Stimulated activated CD8-positive, alpha-beta memory T cell treated with anti-CD3 and anti-CD28 coated beads, Interleukin-7, amount 100 ng/mL, for 24 hours (primary cell): ENCODE measurements around the gene CAMTA1.

ENCODE experiments used
- DNase-seq: peaks from one replicate; pipeline ENCODE4 v3.0.0-alpha.2; 2020; ENCODE audit warnings: low read depth

Gene CAMTA1

DNA sequence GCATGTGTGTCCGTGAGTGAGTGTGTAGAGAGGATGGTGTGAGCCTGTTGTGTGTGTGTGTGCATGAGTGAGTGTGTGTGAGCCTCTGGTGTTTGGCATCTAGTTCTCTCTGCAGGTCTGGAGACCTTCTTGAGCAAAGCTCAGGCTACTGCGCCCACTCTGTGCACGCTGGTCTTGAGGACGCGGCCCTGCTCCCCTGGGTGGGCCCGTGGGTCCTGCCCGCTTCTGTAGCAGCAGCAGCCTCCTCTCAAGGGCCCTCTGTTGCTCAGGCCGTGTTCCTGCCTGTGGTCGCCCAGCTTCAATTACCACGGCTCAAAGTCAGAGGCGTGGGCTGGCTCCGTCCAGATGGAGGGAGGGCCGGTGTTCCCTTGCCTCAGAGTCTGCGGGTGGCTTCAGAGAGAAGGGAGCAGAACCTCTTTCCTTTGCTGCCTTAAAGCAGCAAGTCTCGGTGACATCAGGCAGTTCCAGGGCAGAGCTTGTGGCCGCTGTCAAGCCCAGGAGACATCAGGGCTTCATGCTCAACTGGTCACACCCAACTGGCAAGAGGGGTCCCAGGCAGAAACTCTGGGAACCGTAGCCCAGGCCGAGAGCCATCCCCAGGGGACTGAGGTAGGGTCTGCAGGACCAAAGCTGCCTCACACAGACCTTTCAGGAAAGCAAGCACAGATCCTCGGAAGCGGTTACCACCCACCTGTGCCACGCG is 715.3 kb downstream of the CAMTA1 start:
- DNase-seq: no peak

DNA sequence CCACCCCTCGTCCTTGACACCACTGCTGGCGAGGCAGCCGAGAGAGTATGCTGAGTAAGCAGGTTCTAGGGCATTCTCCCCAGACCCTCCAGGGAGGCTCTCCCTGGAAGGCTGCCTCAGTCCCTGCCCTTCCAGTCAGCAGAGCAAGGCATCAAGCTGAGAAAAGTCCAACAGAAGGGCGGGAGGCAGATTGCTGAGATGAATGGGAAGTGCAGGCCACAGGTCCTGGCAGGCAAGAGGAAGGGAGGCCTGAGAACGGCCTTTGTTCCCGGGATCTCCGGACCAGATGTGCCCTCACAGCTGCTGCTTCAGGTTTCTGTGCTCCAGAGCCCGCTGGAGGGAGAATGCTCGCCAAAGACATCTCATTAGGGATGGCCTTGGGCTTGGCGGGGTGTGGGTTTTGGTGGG is 715.8 kb downstream of the CAMTA1 start:
- DNase-seq: no peak

DNA sequence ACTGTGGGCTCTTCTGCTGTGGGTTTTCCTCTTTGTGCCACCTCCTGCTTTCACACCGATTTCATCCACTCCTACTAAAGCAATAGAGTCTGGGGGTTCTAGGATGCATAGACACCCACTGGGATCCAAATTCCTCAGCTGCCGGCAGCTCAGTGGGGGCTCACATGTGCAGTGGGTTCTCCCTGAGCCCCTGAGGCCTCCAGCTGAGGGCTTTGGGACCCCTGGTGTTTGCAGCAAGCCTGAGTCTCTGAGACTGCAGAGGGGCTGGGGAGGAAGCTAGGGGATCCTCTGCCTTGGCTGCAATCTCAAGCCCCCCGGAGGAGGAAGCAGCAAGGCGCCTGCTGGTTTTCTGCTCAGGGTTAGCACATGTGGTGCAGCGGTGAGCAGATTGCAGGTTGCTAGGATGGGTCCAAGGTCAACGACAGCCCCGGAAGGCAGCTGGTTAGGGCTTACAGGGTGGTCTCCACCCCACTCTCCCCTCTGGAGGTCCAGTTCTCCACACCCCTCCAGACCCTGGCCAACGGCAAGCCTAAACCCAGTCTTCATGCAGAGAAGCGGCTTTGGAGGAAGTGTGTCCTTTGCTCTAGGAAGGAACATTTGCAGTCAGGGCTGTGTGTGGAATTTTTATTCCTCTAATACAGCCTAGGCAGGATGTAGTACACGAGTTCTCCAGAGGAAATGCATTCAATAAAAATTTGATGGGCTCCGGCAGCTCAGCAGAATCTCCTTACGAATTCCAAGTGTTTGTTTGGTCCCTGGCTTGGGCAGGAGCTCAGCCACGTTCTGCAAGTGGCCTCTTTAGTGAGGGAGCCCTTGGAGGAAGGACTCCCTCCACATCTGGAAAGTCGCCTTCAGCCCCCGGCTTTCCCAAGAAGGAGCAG is 716.7 kb downstream of the CAMTA1 start:
- DNase-seq: no peak

DNA sequence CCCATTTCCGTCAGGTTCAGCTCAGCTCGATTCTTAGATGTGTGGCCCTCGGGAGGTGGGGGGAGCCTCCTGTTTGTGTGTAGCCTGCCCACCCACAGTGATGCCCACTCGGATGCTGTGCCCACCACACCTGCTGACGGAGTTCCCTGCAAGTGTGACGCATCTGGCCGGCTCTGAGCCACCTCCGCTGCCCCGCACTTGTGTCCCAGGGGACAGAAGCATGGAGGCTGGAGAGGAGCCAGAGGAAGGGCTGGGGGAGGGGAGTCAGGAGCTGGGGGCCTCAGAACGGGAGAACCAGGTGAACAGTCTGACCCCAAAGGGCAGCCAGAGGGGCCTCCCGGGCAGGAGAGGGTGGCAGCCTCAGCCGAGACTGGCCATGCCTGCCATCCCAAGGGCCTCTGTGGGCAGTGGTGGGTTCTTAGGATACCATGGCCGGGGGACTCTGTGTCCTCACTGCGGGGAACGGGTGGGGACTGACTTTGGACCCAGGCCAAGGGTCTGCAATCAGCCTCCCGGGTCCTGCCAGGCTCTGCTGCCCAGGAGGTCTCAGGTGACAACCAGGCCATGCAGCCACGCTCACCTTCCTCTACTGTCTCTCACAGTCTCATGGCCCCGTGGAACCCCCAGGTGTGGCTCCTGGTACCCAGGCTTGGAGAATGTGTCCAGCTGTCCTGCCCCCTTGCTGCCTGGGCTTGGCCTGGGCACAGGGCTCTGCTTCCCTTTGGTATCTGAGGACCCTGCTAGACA is 718.6 kb downstream of the CAMTA1 start:
- no peak for DNase-seq

DNA sequence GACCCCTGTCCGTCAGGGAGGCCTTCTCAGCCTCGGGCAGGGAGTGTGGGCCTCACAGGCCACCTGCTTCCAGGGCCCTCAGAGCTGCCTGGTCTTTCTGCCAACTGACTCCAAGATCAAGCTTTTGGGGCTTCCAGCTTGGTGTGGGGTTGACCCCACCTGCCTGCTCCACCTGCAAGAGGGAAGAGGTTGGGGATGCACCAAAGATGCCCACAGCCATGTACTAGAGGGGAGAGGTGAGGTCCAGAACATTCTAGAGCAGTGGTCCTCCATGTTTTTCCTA is 719.1 kb downstream of the CAMTA1 start:
- DNase-seq: no peak

DNA sequence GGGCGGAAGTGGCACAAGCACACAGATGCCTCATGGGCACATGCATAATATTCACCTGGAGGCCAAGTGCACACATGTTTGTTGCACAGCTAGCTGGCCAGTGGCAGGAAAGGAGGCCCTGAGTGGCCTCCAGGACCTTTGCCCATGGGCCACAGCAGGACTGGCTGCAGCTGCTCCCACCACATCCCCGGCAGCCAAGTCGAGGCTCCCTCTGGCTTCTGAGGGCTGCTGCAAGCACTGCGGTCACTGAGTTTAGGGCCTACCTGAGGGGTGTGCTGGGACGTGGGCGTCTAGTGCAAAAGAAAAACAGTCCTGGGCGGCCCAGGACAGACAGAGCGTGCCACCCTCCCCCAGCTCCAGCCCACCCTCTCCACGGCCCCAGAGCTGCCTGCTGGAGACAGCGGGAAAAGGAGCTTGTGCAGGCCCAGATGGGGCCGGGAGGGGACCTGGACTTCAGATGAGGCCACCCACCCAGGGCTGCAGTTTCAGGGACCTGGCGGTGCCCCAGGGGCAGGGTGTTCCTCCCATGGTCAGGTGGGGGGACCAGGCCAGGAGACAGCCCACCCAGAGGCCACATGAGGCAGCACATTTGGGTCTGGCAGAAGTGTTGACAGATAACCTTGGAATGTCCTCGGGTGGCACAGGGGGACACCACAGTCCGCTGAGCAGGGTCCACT is 720.0 kb downstream of the CAMTA1 start:
- DNase-seq: no peak

DNA sequence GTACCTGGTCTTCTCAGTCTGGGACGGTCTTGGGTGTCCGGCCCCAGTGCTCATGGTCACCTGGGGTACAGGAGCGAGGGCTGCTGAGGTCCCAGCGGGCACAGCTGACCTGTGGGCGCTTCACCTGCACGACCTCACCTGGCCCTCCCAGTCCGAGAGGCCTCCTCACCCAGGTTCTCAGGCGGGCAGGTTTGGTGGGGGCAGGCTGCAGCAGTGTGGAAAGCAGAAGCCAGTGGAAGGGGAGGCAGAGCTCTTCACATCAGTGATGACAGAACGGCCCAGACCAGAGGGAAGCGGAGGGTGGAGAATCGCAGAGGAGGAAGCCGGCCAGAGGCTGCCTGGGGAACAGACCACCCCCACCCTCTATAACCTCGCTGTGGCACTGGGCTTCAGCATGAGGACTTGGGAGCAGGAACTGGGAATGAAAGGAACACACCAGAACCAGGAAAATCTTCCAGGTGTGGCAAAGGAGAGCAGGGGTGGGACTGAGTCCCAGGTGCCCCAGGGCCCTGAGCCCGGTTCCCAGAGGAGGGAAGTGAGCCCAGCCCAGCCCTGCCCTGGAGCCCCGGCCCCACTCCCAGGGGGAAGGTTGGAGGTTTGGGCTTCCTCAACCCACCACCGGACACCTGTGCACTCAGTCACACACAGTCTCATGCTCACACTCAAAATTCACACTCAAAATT is 720.7 kb downstream of the CAMTA1 start:
- DNase-seq: no peak

DNA sequence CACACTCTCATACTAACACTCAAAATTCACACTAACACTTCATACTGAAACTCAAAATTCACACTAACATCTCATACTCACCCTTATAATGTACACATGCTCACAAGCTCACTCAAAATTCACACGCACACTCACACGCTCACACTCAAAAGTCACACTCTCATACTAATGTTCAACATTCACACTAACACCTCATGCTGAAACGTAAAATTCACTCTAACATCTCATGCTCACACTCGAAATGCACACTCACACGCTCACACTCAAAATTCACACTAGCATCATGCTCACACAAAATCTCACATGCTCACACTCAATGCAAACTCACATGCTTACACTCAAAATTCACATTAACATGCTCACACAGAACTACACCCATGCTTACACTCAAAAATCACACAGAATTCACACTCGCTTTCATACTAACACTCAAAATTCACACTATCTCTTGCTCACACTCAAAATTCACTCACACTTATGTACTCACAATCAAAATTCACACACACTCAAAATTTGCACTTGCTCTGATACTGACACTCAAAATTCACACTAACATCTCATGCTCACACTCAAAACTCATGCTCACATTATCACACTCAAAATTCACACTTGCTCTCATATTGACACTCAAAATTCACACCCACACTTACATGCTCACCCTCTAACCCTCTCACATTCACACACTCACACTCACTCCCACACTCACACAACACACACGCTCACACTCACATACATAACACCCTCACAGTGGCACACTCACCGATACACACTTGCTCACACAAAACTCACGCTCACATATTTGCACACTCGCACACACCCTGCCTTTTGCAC is 721.4 kb downstream of the CAMTA1 start:
- no peak for DNase-seq

DNA sequence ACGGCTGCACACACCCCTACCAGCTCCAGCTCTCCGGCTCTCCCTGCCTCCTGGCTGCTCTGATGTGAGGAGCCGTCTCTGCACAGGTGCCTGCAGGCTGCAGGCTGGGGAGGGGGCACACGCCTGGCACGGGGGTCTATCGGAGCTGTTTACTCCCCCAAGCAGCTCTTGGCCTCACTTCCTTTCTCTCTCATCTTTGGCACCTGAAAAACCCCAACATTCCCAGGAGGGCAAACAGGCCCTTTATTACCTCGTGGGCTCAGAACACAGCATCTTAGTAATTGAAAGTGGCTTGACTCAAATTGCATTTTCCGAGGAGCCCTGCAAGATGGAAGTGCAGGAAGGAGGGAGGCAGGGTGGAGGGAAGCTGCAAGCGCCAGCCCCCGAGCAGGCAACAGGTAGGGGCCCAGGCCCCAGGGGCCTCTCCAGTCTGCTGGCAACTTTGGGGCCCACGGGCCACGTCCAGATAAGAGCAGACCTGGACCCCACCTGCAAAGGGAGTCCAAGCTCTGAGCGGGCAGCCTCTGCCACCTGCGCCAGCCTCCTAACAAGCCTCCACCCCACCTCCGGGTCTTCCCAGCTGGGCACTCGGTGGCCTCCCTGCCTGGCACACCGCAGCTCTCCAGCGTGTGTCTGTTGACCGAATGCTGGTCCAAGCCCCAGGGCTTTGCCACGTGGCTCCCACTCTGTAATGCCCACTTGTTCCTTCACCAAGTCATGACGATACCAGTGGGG is 722.2 kb downstream of the CAMTA1 start:
- no peak for DNase-seq

DNA sequence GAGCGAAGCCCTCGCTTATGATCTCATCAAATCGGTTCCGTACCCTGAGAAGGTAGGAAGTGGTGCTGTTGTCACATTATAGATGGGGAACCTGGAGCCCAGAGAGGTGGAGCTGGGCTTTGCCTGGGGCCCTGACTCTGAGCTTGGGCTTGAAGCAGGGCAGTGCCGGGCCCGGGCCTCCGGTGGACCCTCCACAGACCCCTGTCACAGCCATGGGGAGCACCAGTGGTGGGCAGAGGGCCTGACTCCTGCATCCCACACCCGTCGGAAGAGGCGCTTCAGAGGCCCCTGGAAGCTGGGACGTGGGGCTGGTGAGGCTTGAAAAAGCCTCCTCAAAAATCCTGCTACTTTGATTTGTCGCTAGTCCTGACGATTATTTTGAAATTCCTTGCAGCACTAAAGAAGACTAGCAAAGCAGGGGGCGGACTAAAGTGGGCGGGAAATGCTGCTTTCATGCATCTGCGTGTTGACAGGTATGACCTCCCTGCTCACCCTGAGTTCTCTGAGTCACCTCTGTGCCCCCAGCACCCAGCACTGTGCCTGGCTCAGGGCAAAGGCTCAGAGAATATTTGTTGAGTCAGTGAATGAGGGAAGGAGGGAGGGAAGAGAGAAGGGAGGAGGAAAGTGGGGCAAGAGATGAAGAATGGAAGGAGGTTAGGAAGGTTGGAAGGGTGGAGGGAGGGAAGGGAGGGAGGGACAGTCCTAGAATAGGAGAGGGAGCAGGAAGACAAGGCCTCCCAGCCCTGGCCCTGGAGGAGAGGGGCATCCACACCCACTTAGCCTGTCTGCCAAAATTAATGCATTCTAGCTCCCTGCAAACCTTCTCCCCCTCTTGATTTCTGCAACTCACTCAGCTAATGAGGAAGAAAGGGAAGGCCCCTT is 723.0 kb downstream of the CAMTA1 start:
- DNase-seq: no peak

DNA sequence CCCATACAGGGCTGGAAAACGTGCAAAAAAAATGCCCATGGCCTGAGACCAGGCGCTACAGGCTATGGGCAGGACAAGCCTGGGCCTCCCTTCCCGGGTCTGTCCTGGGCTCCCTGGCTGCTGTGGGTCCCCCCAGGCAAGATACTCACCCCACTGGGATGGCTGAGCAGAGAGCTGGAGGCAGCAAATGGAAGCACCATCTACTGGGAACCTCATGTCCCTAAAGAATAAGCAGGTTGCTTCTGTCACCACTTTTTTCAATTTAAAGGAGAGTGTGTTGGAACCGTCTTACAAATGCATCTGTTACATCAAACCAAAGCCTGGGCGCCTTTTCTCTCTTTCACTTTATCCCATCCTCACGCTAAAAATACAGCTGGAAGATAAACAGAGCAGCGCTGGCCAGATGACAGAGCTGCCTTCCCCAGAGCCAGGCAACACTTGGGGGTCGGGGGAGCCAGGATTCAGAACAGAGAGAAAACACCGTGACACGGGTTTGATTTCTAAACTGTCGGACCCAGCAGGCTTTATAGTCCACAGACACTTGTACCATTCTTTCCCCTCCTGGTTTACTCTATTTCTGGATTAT is 723.8 kb downstream of the CAMTA1 start:
- no peak for DNase-seq

DNA sequence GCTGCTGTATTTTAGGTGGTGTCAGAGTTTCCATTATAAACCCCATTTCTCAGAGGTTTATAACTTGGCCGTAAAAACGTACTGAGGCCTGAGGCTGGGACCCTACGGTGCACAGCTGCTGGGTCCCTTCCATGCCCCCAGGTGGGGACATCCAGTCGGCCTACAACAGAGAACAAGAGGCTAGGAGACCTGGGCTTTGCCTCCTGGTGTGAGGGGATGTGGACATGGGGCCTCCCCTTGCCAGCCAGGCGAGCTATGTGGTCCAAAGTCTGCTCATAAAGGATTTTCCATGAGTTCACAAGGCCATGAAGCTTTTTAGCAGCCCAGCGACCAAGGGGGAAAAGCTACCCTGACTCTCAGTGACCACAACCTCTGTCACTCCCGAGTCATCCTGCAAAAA is 724.3 kb downstream of the CAMTA1 start:
- no peak for DNase-seq

DNA sequence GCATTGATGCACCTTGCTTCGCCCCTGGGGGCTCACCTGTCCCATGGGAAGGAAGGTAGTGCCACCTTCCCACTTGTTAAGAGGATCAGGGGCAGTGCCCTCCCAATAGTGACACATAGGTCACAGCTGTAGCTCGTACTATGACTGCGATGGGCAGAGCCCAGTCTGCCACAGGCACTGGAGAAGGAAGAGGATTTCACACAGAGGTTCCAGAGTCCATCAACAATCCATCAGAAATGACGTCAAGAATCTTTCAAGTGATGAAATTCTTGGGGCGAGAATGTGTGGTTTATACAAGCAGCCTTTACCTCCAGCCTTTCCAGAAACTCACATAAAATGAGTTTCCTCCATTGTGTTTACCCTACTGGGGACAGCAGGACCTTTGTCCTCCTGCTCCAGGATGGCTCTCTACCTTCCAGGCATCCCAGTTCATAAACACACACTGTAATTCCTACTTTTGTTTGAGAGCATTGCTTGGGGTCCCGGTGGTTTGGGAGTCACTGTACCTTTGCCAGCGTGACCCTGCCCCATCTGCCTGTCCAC is 725.2 kb downstream of the CAMTA1 start:
- no peak for DNase-seq

DNA sequence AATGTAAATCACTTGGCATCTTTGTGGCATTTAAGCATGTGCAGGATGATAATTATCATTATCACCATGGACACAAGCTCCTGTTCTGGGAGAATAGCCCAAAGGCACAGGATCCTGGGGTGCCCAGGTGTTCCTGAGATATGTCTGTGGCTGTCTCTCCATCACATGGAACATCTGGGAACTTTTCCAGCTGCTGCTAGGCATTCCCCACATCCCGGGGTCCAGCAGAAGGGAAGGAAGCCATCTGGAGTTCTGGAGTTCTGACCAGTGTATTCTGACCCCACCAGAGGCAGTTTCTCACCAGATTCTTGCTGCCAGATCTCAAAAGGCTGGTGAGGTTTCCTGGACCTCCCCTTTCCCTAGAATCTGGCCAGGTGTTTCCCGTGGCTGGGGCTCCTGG is 726.1 kb downstream of the CAMTA1 start:
- no peak for DNase-seq

DNA sequence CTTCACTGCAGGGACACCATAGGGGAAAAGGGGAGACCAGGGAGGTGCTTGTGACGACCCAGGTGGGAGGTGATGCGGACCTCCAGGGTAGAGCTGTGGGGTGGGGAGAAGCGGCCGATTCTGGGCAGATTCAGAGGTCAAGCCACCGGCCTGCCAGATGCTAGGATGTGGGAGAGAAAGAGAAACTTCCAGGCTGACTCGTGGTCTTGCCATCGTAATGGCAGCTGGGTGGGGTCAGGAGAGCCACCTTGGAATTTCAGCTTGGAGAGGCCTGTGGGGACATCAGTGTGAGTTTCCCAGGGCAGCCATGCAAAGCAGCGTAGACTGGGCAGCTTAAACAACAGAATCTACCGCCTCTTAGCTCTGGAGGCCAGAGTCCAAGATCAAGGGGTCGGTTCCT is 727.8 kb downstream of the CAMTA1 start:
- DNase-seq: no peak

DNA sequence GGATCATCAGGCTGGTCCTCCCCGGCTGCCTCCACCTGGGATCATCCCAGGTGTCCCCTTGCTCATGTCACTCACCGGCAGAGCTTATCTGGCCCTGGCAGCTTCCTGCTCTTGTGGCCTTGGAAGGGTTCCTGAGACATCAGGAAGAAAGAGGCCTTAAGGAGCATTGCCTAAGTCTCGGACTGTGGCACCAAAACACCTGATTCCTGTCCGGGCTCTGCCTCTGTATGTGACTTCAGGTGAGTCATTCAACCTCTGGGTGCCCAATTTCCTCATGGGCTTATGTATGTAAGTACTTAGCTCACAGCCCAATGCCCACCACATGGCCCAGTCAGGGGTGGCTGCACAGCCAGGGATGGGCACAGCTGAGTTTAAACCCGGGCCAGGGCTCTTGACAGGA is 729.9 kb downstream of the CAMTA1 start:
- no peak for DNase-seq

DNA sequence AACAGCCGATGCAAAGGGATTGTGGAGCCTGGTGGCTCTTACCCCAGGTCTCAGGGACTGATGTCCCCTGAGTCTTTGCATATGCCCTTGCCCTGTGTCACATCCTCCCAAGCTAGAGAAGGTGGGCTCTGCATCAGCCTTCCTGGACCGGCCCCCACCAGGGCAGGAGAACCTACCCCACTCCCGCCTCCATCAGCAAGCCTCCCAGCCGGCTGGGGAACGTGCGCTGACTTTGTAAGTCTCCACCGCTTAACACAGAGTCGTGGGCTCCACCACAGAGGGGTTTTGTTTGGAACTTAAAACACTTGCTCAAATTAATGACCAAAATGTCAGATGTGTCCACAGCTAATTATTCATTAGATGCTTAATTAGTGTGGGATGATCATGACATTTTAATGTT is 730.6 kb downstream of the CAMTA1 start:
- no peak for DNase-seq

DNA sequence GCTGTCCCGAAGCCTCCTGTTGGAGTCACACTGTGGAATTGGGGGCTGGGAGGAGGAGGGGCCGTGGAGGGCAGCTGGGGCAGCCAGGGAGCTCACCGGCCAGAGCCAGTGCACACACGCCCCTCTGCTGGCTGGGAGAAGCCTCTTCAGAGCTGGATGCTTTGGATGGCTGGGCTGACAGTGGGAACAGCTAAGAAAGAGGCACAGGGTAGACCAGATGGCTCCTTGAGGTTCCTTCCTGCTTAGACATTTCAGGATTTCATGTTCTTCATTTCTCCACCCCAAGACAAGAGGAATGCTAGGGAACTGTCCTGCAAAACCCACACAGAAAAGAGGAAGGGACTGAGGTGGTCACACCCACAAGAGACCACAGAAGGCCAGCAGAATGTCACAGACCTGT is 731.1 kb downstream of the CAMTA1 start:
- no peak for DNase-seq

DNA sequence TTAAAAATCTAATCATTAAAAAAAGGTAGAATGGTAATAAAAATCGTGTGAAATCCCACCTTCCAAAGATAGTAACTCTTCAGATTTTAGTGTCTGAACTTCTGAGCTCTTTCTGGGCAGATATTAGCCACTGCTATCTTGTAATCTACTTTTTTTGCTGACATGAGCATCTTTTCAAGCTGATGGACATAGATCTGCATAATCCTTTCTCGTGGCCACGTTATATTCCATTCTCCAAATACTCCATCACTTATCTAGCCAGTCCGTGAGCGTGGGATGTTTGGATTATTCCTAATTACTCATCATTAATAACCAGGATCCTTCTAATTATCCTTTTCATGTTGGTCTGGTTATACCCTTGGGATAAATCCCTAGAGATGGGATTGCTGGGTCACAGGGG is 731.7 kb downstream of the CAMTA1 start:
- no peak for DNase-seq
